Right cardiac atrium (tissue), 5 donors: ENCODE data around the gene KLF13. TPM values are rescaled to one million over a fixed set of nuclear protein-coding genes. Genes with fewer than 3 reads are reported as not detected.
A peak's percentile ranks its signal among the peaks of the same experiment; 100 is the strongest.
"Not testable (repeated sequence)": the region's sequence is repeated elsewhere in the genome, so short reads cannot be mapped to it uniquely, and the experiment has no call there.

Experiments
- ATAC-seq, 2 donors: fragments of 200-7000 bp; cut with Tn5 transposase; one replicate each; pipeline versions ENCODE4 v1.8.0 to v1.9.1; 2020; ENCODE audit warnings: moderate library complexity in 2 of 2, mild to moderate bottlenecking in 1 of 2
- DNase-seq, 3 donors: peaks; one replicate each; pipeline ENCODE4 v3.0.0-alpha.2; 2020
- H3K27ac ChIP-seq: one replicate; pipeline ENCODE4 v1.5.1; 2013; ENCODE audit warnings: mild to moderate bottlenecking, low read length, control low read depth, moderate library complexity
- H3K27me3 ChIP-seq: one replicate; pipeline ENCODE4 v1.6.1; 2013; ENCODE audit not compliant: control insufficient read depth, insufficient read depth
- H3K4me1 ChIP-seq: one replicate; pipeline ENCODE4 v1.6.1; 2013; ENCODE audit warnings: low read length; ENCODE audit not compliant: control insufficient read depth, insufficient read depth
- H3K4me3 ChIP-seq: one replicate; pipeline ENCODE4 v1.5.1; 2013; ENCODE audit warnings: low read length, control low read depth
- H3K9me3 ChIP-seq: one replicate; pipeline ENCODE4 v1.6.1; 2013; ENCODE audit warnings: low read length; ENCODE audit not compliant: control insufficient read depth
- WGBS: extraction: QIAGEN DNeasy Blood & Tissue Kit; methylation state at CpG from one replicate; pipeline ENCODE4 v1.1.7; 2013; 5-methylcytosine and 5-hydroxymethylcytosine counted together
- intact Hi-C, 4 donors: fragments of 100-400 bp; cut with DNase I; formaldehyde crosslinking; loops; one replicate each; pipeline versions ENCODE4 v1.11.0 to v1.14.0; 2022 to 2023
- polyA plus RNA-seq: library from polyadenylated mRNA; stranded (reverse); fragments of 200-250 nt; gene quantifications from one replicate; pipeline ENCODE4 v1.2.3, GENCODE V29; 2013
- total RNA-seq, 4 donors: library from RNA; stranded (reverse); fragmentation: NEBNext Ultra II Directional; extraction: Animal tissue kit (Norgen Biotek cat#: 25700); gene quantifications; one replicate each; pipeline ENCODE4 v1.2.1, GENCODE V29; 2021
- donor health status: healthy with polysubstance abuse.
- donor health status: DM: no; HTN: yes; CAD: no.
- donor health status: DM: no; HTN: no; CAD: no.
- donor health status: DM: no; HTN: yes; CAD: no; lungs with severe emphysema.
- donor health status: DM: yes; HTN: yes; CAD: no.

Gene KLF13
- total and polyA plus RNA-seq, 5 donors, result 42.3 to 108 (median 75.6) TPM

- no peaks in the 10 kb centered on the region for H3K27me3 ChIP-seq
- ATAC-seq (no peak), DNase-seq (peak in 1 of 3 donors; percentile 54)
- intact Hi-C loops, result no loop called here
- H3K4me3 ChIP-seq, result no peak overlapping the region
- no peaks in the 10 kb centered on the region for H3K9me3 ChIP-seq
- peaks cover 63% of the 10 kb centered on the region for H3K4me1 ChIP-seq
- WGBS, result 78% methylated on average over 13 of the region's 13 CpGs
- H3K27ac ChIP-seq, result peak overlapping the region; percentile 65
Measured at GRCh38 chr15:31349233-31350141, 22.9 kb downstream of the KLF13 start.

GRCh38 chr15:31350771-31351170 lies 24.1 kb downstream of the KLF13 start:
- ATAC-seq, result no peak
- no peak overlapping the region for H3K4me3 ChIP-seq
- no peaks in the 10 kb centered on the region for H3K27me3 ChIP-seq
- DNase-seq, result peak in 1 of 3 donors; percentile 46
- H3K9me3 ChIP-seq, result no peaks in the 10 kb centered on the region
- intact Hi-C loops, result no loop called here
- peaks cover 61% of the 10 kb centered on the region for H3K4me1 ChIP-seq
- 86% methylated on average over 7 of the region's 7 CpGs for WGBS
- peak overlapping the region; percentile 45 for H3K27ac ChIP-seq

- H3K27me3 ChIP-seq, result no peaks in the 10 kb centered on the region
- peak overlapping the region; percentile 96 for H3K27ac ChIP-seq
- no peak overlapping the region for H3K4me3 ChIP-seq
- 20% methylated on average over 8 of the region's 8 CpGs for WGBS
- DNase-seq (peak; percentile 47 to 88 (median 87)), ATAC-seq (peak; percentile 64 to 73)
- intact Hi-C loops, result no loop called here
- no peaks in the 10 kb centered on the region for H3K9me3 ChIP-seq
- H3K4me1 ChIP-seq, result peaks cover 53% of the 10 kb centered on the region
Measured at GRCh38 chr15:31352339-31352751, 25.7 kb downstream of the KLF13 start.

GRCh38 chr15:31352911-31353811 lies 26.5 kb downstream of the KLF13 start:
- no peaks in the 10 kb centered on the region for H3K27me3 ChIP-seq
- 13% methylated on average over 14 of the region's 14 CpGs for WGBS

GRCh38 chr15:31353931-31354330 lies 27.3 kb downstream of the KLF13 start:
- peak; percentile 75 to 78 for ATAC-seq
- WGBS, result 19% methylated on average over 4 of the region's 4 CpGs
- H3K27ac ChIP-seq, result peak overlapping the region; percentile 96
- H3K27me3 ChIP-seq, result no peaks in the 10 kb centered on the region
- H3K9me3 ChIP-seq, result no peaks in the 10 kb centered on the region
- peak in 2 of 3 donors; percentile 84 to 87 for DNase-seq
- peaks cover 60% of the 10 kb centered on the region for H3K4me1 ChIP-seq
- H3K4me3 ChIP-seq, result no peak overlapping the region
- intact Hi-C loops, result no loop called here

More at GRCh38 chr15:31352911-31353811, 26.5 kb downstream of the KLF13 start:
- H3K4me3 ChIP-seq, result no peak overlapping the region
- H3K9me3 ChIP-seq, result no peaks in the 10 kb centered on the region
- DNase-seq (peak; percentile 49 to 89 (median 89)), ATAC-seq (peak; percentile 86 to 88)
- peak overlapping the region; percentile 96 for H3K27ac ChIP-seq
- intact Hi-C loops, result no loop called here
- peaks cover 59% of the 10 kb centered on the region for H3K4me1 ChIP-seq

GRCh38 chr15:31356097-31356496 lies 29.5 kb downstream of the KLF13 start:
- H3K27me3 ChIP-seq, ATAC-seq, intact Hi-C loops, H3K9me3 ChIP-seq, H3K4me3 ChIP-seq, H3K27ac ChIP-seq: not testable (repeated sequence)
- DNase-seq, result peak in 1 of 3 donors; percentile 13
- WGBS, result 95% methylated on average over 11 of the region's 11 CpGs
- peaks cover 59% of the 10 kb centered on the region for H3K4me1 ChIP-seq

- WGBS, result 67% methylated on average over 13 of the region's 13 CpGs
- H3K27ac ChIP-seq, result peak overlapping the region; percentile 0
- H3K4me1 ChIP-seq, result peaks cover 67% of the 10 kb centered on the region
- ATAC-seq (no peak), DNase-seq (peak in 2 of 3 donors; percentile 45)
- no peak overlapping the region for H3K4me3 ChIP-seq
- H3K9me3 ChIP-seq, result no peaks in the 10 kb centered on the region
- intact Hi-C loops, result no loop called here
- no peaks in the 10 kb centered on the region for H3K27me3 ChIP-seq
Measured at GRCh38 chr15:31357148-31357547, 30.5 kb downstream of the KLF13 start.

- Histone ChIP-seq H3K27ac (peak overlapping the region; percentile 0), H3K9me3 (no peaks in the 10 kb centered on the region), H3K27me3 (no peaks in the 10 kb centered on the region), H3K4me1 (peaks cover 64% of the 10 kb centered on the region), H3K4me3 (no peak overlapping the region)
- ATAC-seq, result no peak
- DNase-seq, result peak in 1 of 3 donors; percentile 29
- 66% methylated on average over 3 of the region's 3 CpGs for WGBS
- intact Hi-C loops, result no loop called here
Measured at GRCh38 chr15:31358163-31358562, 31.5 kb downstream of the KLF13 start.

GRCh38 chr15:31358957-31359701 lies 32.5 kb downstream of the KLF13 start:
- DNase-seq, result peak in 1 of 3 donors; percentile 50
- Histone ChIP-seq H3K4me1 (peaks cover 59% of the 10 kb centered on the region), H3K9me3 (no peaks in the 10 kb centered on the region), H3K4me3 (no peak overlapping the region), H3K27me3 (no peaks in the 10 kb centered on the region), H3K27ac (peak overlapping the region; percentile 46)
- 75% methylated on average over 8 of the region's 8 CpGs for WGBS
- intact Hi-C loops, result no loop called here
- ATAC-seq, result no peak

- Histone ChIP-seq H3K9me3 (no peaks in the 10 kb centered on the region), H3K27me3 (no peaks in the 10 kb centered on the region), H3K27ac (peak overlapping the region; percentile 46), H3K4me1 (peaks cover 64% of the 10 kb centered on the region), H3K4me3 (no peak overlapping the region)
- intact Hi-C loops, result loop anchor here in 1 of 4 donors (5.0 to 10.0 kb wide), 2 partner anchors 32 to 75 kb away; partner anchors contain the start of gene KLF13
- ATAC-seq (no peak), DNase-seq (peak in 1 of 3 donors; percentile 48)
- 43% methylated on average over 7 of the region's 7 CpGs for WGBS
Measured at GRCh38 chr15:31359702-31360111, 33.1 kb downstream of the KLF13 start.
